ENCODE measurements around the gene EYS.

EYS gene

GRCh38 chr6:64721865-64722264, 985.2 kb downstream of the EYS start:
- DNase-seq (ENCODE audit: low spot score): no peak

- DNase-seq (ENCODE audit: low spot score): no peak
Measured at GRCh38 chr6:64717281-64717680, 989.7 kb downstream of the EYS start.

GRCh38 chr6:64715624-64716023, 991.4 kb downstream of the EYS start:
- no peak for DNase-seq (ENCODE audit: low spot score)

DNA sequence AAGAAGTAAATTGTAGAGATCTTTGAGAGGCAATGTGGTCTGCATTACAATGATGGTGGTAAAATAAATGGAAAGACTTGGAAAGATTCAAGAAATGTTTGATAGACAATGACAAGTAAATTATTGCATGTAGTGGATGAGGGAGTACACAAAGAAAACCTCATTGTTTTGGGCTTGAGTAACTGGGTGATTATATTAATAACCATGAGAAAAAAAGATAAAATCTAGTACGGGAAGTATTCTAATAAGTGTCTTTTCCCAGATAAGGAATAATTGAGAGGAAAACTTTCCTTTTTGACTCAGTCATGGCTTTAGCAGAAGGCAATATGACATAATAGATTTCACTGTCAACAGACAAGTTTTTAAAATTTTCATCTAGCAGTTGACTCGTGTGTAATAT, 993.0 kb downstream of the EYS start:
- DNase-seq (ENCODE audit: low spot score): no peak

GRCh38 chr6:64713175-64713574, 993.9 kb downstream of the EYS start:
- DNase-seq (ENCODE audit: low spot score): no peak

DNA sequence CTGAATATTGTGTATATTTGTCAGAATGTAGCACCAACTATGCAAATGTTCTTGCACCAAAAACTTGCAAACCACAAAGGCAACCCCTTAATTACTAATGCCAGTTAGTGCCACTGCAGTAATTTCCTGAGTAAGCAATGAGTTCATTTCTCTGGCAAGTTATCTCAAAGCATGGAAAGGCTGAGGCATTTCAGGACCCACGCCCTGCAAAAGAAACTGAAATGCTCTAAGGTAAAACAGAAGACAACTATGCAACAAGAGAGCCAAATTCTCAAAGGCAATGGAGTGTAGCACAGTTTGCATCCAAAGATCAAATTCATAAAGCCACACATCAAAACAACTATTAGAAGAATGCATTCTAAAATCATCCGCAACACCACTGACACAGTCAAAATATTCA, 994.4 kb downstream of the EYS start:
- DNase-seq (ENCODE audit: low spot score): no peak

- DNase-seq (ENCODE audit: low spot score): no peak
Measured at GRCh38 chr6:64703922-64704321, 1003.1 kb downstream of the EYS start.

- DNase-seq (ENCODE audit: low spot score): no peak
Measured at GRCh38 chr6:64696053-64696452, 1011.0 kb downstream of the EYS start.

DNA sequence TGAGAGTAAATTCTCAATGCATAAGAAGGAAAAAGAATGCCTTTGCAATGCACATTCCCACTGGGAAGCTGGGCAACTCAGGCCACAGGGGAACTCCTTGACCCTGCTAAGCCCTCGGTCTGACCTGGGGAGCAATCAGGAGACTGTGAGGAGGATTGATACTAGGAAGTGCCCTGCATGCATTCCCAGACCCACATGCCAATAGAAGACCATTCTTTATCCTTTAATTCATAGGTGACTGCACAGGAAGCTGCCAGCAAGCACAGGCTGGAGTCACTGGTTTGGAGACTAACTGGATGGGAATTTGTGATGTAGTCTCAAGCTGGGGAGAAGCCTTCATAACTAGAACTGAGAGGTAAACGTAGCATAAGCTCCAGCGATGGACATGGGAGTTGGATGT, 1012.7 kb downstream of the EYS start:
- DNase-seq (ENCODE audit: low spot score): no peak

DNA sequence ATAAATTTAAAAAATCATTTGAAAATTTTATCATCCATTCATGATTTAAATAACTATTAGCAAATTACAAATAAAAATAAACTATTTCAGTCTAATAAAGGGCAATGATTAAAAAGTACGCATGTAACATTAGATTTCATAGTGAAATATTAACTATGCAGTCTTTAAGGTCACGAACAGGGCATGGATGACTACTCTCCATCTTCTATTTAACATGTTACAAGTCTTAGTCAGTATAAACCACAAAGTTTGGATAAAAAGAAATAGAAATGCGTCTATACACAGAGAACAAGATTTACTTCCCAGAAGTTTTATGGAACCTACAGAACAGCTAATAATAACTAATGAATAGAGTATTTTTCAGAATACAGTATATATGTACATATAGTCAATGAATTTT, 1016.0 kb downstream of the EYS start:
- no peak for DNase-seq (ENCODE audit: low spot score)

DNA sequence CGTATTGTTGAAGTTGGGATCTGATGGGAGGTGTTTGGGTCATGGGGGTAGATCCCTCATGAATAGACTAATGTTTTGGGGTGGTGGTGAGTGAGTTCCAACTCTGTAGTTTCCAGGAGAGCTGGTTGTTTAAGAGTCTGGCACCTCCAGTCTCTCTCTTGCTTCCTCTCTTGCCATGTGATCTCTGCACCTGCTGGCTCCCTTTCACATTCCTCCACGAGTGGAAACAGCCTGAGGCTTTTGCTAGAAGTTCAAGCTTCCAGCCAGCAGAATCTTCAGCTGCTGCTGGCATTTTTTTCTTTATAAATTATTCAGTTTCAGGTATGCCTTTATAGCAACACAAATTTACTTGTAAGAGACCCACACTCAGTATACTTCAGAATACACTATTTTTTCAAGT, 1021.6 kb downstream of the EYS start:
- DNase-seq (ENCODE audit: low spot score): no peak

- no peak for DNase-seq (ENCODE audit: low spot score)
Measured at GRCh38 chr6:64683682-64684081, 1023.3 kb downstream of the EYS start.

DNA sequence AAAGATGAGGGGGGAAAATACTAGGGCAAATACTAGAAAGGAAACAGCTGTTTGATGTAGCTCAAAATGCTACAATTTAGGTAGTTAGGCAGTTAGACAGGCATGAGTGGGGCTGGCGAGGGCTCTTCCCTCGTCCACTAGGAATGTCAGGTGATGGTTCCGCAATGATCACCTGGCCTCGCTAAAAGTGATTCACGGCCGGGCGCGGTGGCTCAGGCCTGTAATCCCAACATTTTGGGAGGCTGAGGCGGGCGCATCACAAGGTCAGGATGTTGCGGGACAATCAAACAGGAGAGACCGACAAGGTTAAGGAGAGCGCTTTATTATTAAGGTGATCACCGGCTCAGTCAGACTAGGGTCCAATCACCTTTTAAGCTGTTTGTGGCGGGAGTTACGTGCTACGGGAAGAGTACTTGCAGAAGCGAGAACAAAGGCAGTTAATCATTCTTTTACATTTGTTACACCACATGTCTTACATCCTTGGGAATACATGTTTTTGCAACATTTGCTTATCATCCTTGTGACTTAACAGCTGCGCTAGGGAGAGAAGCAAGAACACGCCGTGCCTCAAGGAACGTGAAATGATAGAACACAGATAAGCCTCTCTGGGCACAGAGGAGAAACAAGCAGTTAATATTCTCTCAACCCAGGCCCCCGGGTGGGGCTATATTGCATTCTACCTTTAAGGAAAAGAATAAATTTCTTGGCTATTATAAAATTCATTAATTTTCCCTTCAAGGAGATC, 1025.4 kb downstream of the EYS start:
- no peak for DNase-seq (ENCODE audit: low spot score)

- DNase-seq (ENCODE audit: low spot score): no peak
Measured at GRCh38 chr6:64680446-64680845, 1026.6 kb downstream of the EYS start.

GRCh38 chr6:64679416-64679815, 1027.6 kb downstream of the EYS start:
- no peak for DNase-seq (ENCODE audit: low spot score)

DNA sequence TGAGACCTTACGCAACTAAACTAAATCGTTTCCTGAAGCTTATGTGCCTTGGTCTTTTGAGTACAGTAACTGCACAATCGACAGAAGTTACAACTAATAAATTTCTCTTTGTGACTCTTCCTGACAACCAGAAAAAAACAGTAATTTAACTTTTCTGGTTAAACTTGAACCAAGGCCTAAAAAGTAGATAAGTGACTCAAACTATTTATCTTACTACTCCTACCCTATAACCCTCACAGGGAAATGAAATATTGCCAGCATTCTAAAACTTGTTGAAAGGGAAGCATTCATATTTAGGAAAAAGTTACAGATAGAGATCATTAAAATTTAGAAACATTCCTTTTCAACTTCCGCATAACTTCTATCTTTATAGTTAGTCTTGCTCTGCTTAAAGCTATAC, 1034.4 kb downstream of the EYS start:
- DNase-seq (ENCODE audit: low spot score): no peak

- no peak for DNase-seq (ENCODE audit: low spot score)
Measured at GRCh38 chr6:64672131-64672530, 1034.9 kb downstream of the EYS start.

GRCh38 chr6:64665137-64665536, 1041.9 kb downstream of the EYS start:
- DNase-seq (ENCODE audit: low spot score): no peak

- DNase-seq (ENCODE audit: low spot score): no peak
Measured at GRCh38 chr6:64664480-64664879, 1042.5 kb downstream of the EYS start.

DNA sequence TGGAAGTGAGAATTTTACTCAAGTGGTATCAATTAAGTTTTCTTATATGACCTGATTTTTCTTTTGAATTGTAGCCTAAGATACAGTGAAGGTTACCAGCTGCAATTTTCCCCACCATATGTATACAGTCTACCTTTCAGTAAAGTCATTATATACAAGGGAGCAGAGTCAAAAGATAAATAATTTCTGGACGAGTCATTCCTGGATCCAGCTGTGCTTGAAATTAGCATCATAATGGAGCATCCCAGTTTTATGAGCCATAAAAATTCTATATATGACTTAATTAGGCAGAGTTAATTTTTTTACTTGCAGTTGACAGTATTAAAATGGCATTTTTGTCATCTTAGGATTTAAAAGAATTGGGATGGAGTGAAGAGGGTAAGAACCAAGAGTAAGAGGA, 1063.0 kb downstream of the EYS start:
- DNase-seq (ENCODE audit: low spot score): no peak

DNA sequence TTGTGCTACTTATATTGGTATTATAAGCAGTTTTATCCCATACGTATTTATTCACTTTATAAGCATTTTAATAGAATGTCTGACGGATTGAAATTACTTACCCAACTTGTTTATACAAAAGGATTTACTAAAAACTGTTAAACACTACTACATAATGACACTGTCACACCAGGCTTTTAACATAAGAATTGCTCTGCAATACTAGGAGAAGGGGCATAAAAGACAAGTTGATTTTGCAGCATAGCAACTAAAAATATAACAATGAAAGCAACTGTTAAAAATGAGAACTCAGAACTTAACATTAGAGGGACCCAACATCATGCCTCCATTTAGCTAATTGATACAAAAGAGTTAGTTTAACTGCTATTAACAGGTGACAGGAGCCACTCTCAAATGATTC, 1076.1 kb downstream of the EYS start:
- DNase-seq (ENCODE audit: low spot score): no peak

DNA sequence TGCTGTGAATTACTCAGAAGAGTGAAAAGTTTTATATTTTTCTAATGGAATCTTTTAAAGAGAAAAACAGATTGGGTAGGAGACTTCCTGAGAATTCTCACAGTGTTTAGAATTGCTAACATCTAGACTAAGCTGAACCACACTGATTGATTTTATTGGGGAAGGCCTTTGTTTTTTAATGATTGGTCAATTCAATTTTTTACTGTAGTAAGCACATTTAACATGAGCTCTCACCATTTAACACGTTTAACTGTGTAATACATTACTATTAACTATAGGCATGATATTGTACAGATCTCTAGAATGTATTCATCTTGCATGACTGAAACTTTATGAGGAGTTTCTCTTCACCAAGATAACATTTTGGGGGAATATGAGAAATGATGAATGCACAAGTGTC, 1084.1 kb downstream of the EYS start:
- DNase-seq (ENCODE audit: low spot score): no peak

DNA sequence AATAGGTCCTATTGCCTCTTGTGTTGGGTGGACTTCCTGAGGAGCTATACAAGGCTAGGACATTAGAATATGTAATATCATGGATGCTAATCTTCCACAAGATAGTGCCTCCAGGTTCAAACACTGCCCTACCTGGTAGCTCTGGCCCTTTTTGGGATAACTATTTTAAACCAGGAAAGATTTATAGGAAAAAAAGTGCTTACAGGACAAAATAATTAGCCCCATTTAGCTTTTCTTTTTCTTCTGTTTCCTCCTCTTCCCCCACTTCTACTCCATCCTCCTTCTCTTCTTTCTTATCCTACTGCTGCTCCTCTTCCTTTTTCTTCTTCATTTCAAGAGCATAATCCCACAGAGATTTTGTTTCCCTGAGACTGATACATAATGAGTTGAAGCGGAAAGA, 1104.0 kb downstream of the EYS start:
- DNase-seq (ENCODE audit: low spot score): no peak

GRCh38 chr6:64591676-64592036, 1115.4 kb downstream of the EYS start:
- DNase-seq (ENCODE audit: low spot score): no peak

All from Ammon's horn (tissue), 1 donor.